SH-SY5Y (cell line): ENCODE results near the gene CACNA1A.

Experiments used
- GATA2 ChIP-seq: IDR thresholded peaks from 2 replicates; pipeline ENCODE4 v1.6.1; 2011; ENCODE audit warnings: mild to moderate bottlenecking, low read depth, low read length
- GATA3 ChIP-seq: IDR thresholded peaks from 2 replicates; pipeline ENCODE4 v1.6.1; 2011; ENCODE audit warnings: low read depth, mild to moderate bottlenecking, low read length, moderate library complexity

GRCh38 chr19:13376537-13376936, 129.7 kb downstream of the CACNA1A start:
- TF ChIP-seq GATA3 (no peak), GATA2 (no peak)
